MM.1S (cell line): Measurements from ENCODE around the gene SLC35G1.

Source experiments
- DNase-seq: peaks from one replicate; pipeline ENCODE4 v3.0.0-alpha.2; 2015
- H2AFZ ChIP-seq: fragments of 300-600 bp; sonication (generic); 2 replicates; pipeline ENCODE4 v1.6.0; 2016; ENCODE audit warnings: antibody characterized with exemption, low read length
- H3F3A ChIP-seq: fragments of 300-600 bp; sonication (generic); 2 replicates; pipeline ENCODE4 v1.6.1; 2016; ENCODE audit warnings: mild to moderate bottlenecking, antibody characterized with exemption, low read length, moderate library complexity, mixed read lengths; ENCODE audit not compliant: insufficient read depth
- H3K27ac ChIP-seq: fragments of 300-600 bp; sonication (generic); 2 replicates; pipeline ENCODE4 v1.5.1; 2016; ENCODE audit warnings: mild to moderate bottlenecking, low read length
- H3K27me3 ChIP-seq: fragments of 300-600 bp; sonication (generic); replicated peaks from 2 replicates; pipeline ENCODE4 v1.6.0; 2016; ENCODE audit warnings: low read length; ENCODE audit not compliant: insufficient read depth
- H3K36me3 ChIP-seq: fragments of 300-600 bp; sonication (generic); replicated peaks from 2 replicates; pipeline ENCODE4 v1.6.1; 2016; ENCODE audit warnings: mild to moderate bottlenecking, low read length, mixed read lengths; ENCODE audit not compliant: insufficient read depth
- H3K4me1 ChIP-seq: fragments of 300-600 bp; sonication (generic); 2 replicates; pipeline ENCODE4 v1.6.1; 2016; ENCODE audit warnings: low read length, mixed read lengths
- H3K4me2 ChIP-seq: fragments of 300-600 bp; sonication (generic); 2 replicates; pipeline ENCODE4 v1.6.0; 2016; ENCODE audit warnings: low read depth, low read length
- H3K4me3 ChIP-seq: fragments of 300-600 bp; sonication (generic); 2 replicates; pipeline ENCODE4 v1.5.1; 2016; ENCODE audit warnings: low read length, mixed read lengths
- H3K79me2 ChIP-seq: fragments of 300-600 bp; sonication (generic); 2 replicates; pipeline ENCODE4 v1.6.1; 2016; ENCODE audit warnings: mixed run types, low read length, mixed read lengths
- H3K9ac ChIP-seq: fragments of 300-600 bp; sonication (generic); 2 replicates; pipeline ENCODE4 v1.6.1; 2016; ENCODE audit warnings: low read length, mixed read lengths
- H3K9me2 ChIP-seq: fragments of 300-600 bp; sonication (generic); replicated peaks from 2 replicates; pipeline ENCODE4 v1.6.1; 2016; ENCODE audit warnings: mild to moderate bottlenecking, low read length, mixed read lengths; ENCODE audit not compliant: insufficient read depth
- H3K9me3 ChIP-seq: fragments of 300-600 bp; sonication (generic); replicated peaks from 2 replicates; pipeline ENCODE4 v1.6.1; 2016; ENCODE audit warnings: mild to moderate bottlenecking, low read length, mixed read lengths; ENCODE audit not compliant: insufficient read depth
- H4K20me1 ChIP-seq: fragments of 300-600 bp; sonication (generic); 2 replicates; pipeline ENCODE4 v1.6.1; 2016; ENCODE audit warnings: mild to moderate bottlenecking, low read length, moderate library complexity, mixed read lengths; ENCODE audit not compliant: insufficient read depth
- CTCF ChIP-seq: fragments of 300-600 bp; sonication (generic); IDR thresholded peaks from 2 replicates; pipeline ENCODE4 v1.5.1; 2016; ENCODE audit warnings: antibody characterized with exemption, low read length, mixed read lengths
- EZH2 ChIP-seq: fragments of 300-600 bp; sonication (generic); optimal IDR thresholded peaks from 2 replicates; pipeline ENCODE3; 2017; ENCODE audit warnings: low read depth, mild to moderate bottlenecking, antibody characterized with exemption, low read length, mixed read lengths
- EZH2phosphoT487 ChIP-seq: fragments of 300-600 bp; sonication (generic); IDR thresholded peaks from 2 replicates; pipeline ENCODE4 v1.6.1; 2018; ENCODE audit warnings: antibody characterized with exemption, low read length

The SLC35G1 gene

GRCh38 chr10:93907059-93907458, 13.3 kb downstream of the SLC35G1 start:
- H3K27ac ChIP-seq, result no peak overlapping the region
- H3K4me2 ChIP-seq, result no peak overlapping the region
- TF ChIP-seq EZH2 (no peak), EZH2phosphoT487 (no peak), CTCF (no peak)
- no peaks in the 10 kb centered on the region for H4K20me1 ChIP-seq
- DNase-seq, result no peak
- H3K27me3 ChIP-seq, result no peaks in the 10 kb centered on the region
- no peaks in the 10 kb centered on the region for H3K9me3 ChIP-seq
- no peak overlapping the region for H2AFZ ChIP-seq
- H3K79me2 ChIP-seq, result no peaks in the 10 kb centered on the region
- no peaks in the 10 kb centered on the region for H3K36me3 ChIP-seq
- no peaks in the 10 kb centered on the region for H3K9me2 ChIP-seq
- no peaks in the 10 kb centered on the region for H3K4me1 ChIP-seq
- H3F3A ChIP-seq, result no peaks in the 10 kb centered on the region
- H3K9ac ChIP-seq, result no peak overlapping the region
- H3K4me3 ChIP-seq, result no peak overlapping the region

GRCh38 chr10:93911866-93912265, 18.1 kb downstream of the SLC35G1 start:
- Histone ChIP-seq H3K4me3 (no peak overlapping the region), H2AFZ (no peak overlapping the region), H3K9me3 (no peaks in the 10 kb centered on the region), H3K27me3 (no peaks in the 10 kb centered on the region), H3K27ac (no peak overlapping the region), H3K4me1 (no peaks in the 10 kb centered on the region), H3F3A (no peaks in the 10 kb centered on the region), H3K9me2 (no peaks in the 10 kb centered on the region), H3K79me2 (no peaks in the 10 kb centered on the region), H3K9ac (no peak overlapping the region), H3K36me3 (no peaks in the 10 kb centered on the region), H3K4me2 (no peak overlapping the region), H4K20me1 (no peaks in the 10 kb centered on the region)
- TF ChIP-seq CTCF (no peak), EZH2phosphoT487 (no peak), EZH2 (no peak)
- DNase-seq, result no peak

GRCh38 chr10:93912444-93912843, 18.7 kb downstream of the SLC35G1 start:
- Histone ChIP-seq H3K4me3 (no peak overlapping the region), H3K9ac (no peak overlapping the region), H4K20me1 (no peaks in the 10 kb centered on the region), H3K4me1 (no peaks in the 10 kb centered on the region), H3K4me2 (no peak overlapping the region), H3K9me2 (no peaks in the 10 kb centered on the region), H3K79me2 (no peaks in the 10 kb centered on the region), H3F3A (no peaks in the 10 kb centered on the region), H2AFZ (no peak overlapping the region), H3K36me3 (no peaks in the 10 kb centered on the region), H3K27ac (no peak overlapping the region), H3K27me3 (no peaks in the 10 kb centered on the region), H3K9me3 (no peaks in the 10 kb centered on the region)
- TF ChIP-seq EZH2phosphoT487 (no peak), EZH2 (no peak), CTCF (no peak)
- DNase-seq, result no peak
